NCI-H187 treated with DMSO at 0.1 percent for 48 hours (cell line): ENCODE results near the gene PAX7.

Experiments used
- DNase-seq: peaks from one replicate; lab custom pipeline; 2025; lab: John Stamatoyannopoulos, UW

Gene PAX7

GRCh38 chr1:18703041-18703621 lies 72.5 kb downstream of the PAX7 start:
- no peak for DNase-seq

- DNase-seq = no peak
Observed at GRCh38 chr1:18705811-18706210, 75.2 kb downstream of the PAX7 start.

- no peak for DNase-seq
Observed at GRCh38 chr1:18707696-18708257, 77.1 kb downstream of the PAX7 start.

- no peak for DNase-seq
Observed at GRCh38 chr1:18710002-18710401, 79.4 kb downstream of the PAX7 start.

- DNase-seq = no peak
Observed at GRCh38 chr1:18711003-18711402, 80.4 kb downstream of the PAX7 start.

GRCh38 chr1:18711536-18712251 lies 81.0 kb downstream of the PAX7 start:
- no peak for DNase-seq

GRCh38 chr1:18712252-18712600 lies 81.6 kb downstream of the PAX7 start:
- no peak for DNase-seq

- no peak for DNase-seq
Observed at GRCh38 chr1:18714404-18715175, 83.9 kb downstream of the PAX7 start.

- DNase-seq = no peak
Observed at GRCh38 chr1:18716112-18716784, 85.6 kb downstream of the PAX7 start.

- DNase-seq = no peak
Observed at GRCh38 chr1:18716785-18717678, 86.4 kb downstream of the PAX7 start.

GRCh38 chr1:18719786-18720451 lies 89.3 kb downstream of the PAX7 start:
- DNase-seq = no peak

- no peak for DNase-seq
Observed at GRCh38 chr1:18721041-18721440, 90.4 kb downstream of the PAX7 start.

- DNase-seq = no peak
Observed at GRCh38 chr1:18721776-18722175, 91.1 kb downstream of the PAX7 start.

- no peak for DNase-seq
Observed at GRCh38 chr1:18722270-18722669, 91.6 kb downstream of the PAX7 start.

- DNase-seq = no peak
Observed at GRCh38 chr1:18723206-18723605, 92.6 kb downstream of the PAX7 start.

- no peak for DNase-seq
Observed at GRCh38 chr1:18723701-18724411, 93.2 kb downstream of the PAX7 start.

- no peak for DNase-seq
Observed at GRCh38 chr1:18724801-18725200, 94.2 kb downstream of the PAX7 start.

GRCh38 chr1:18725231-18725895 lies 94.7 kb downstream of the PAX7 start:
- DNase-seq = no peak

- DNase-seq = no peak
Observed at GRCh38 chr1:18726368-18726767, 95.7 kb downstream of the PAX7 start.

GRCh38 chr1:18727956-18728355 lies 97.3 kb downstream of the PAX7 start:
- DNase-seq = no peak
